ENCODE results near the gene A1CF.
A peak's percentile ranks its signal among the peaks of the same experiment; 100 is the strongest.
"Not testable (repeated sequence)": the region's sequence is repeated elsewhere in the genome, so short reads cannot be mapped to it uniquely, and the experiment has no call there.

The A1CF gene

DNA sequence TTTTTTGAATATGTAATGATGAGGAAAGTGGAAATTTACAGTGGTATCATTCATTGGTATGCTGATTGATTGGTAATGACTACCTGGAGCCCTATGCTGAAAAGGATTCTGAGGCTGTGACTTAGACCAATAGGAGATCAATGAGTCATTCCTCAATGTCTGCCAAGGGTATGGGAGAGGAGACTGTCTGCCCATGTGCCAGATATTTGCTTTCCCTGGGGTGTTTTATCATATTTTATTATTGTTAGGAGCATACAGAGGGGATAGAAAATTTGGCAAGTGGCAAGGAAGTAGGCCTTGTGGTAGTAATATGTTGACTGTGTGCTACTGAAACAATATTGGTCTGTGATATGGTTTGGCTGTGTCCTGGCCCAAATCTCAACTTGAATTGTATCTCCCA lies 90.9 kb downstream of the A1CF start:
- TF ChIP-seq, protein P1, sequence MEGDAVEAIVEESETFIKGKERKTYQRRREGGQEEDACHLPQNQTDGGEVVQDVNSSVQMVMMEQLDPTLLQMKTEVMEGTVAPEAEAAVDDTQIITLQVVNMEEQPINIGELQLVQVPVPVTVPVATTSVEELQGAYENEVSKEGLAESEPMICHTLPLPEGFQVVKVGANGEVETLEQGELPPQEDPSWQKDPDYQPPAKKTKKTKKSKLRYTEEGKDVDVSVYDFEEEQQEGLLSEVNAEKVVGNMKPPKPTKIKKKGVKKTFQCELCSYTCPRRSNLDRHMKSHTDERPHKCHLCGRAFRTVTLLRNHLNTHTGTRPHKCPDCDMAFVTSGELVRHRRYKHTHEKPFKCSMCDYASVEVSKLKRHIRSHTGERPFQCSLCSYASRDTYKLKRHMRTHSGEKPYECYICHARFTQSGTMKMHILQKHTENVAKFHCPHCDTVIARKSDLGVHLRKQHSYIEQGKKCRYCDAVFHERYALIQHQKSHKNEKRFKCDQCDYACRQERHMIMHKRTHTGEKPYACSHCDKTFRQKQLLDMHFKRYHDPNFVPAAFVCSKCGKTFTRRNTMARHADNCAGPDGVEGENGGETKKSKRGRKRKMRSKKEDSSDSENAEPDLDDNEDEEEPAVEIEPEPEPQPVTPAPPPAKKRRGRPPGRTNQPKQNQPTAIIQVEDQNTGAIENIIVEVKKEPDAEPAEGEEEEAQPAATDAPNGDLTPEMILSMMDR (IDR thresholded peaks at IDR 0.05; ENCODE audit: low read depth, low read length, missing control alignments), result no peak
- DNase-seq (ENCODE audit: low read depth), result no peak
- H3K4me3 ChIP-seq (ENCODE audit: low read depth, low read length), result no peak overlapping the region

DNA sequence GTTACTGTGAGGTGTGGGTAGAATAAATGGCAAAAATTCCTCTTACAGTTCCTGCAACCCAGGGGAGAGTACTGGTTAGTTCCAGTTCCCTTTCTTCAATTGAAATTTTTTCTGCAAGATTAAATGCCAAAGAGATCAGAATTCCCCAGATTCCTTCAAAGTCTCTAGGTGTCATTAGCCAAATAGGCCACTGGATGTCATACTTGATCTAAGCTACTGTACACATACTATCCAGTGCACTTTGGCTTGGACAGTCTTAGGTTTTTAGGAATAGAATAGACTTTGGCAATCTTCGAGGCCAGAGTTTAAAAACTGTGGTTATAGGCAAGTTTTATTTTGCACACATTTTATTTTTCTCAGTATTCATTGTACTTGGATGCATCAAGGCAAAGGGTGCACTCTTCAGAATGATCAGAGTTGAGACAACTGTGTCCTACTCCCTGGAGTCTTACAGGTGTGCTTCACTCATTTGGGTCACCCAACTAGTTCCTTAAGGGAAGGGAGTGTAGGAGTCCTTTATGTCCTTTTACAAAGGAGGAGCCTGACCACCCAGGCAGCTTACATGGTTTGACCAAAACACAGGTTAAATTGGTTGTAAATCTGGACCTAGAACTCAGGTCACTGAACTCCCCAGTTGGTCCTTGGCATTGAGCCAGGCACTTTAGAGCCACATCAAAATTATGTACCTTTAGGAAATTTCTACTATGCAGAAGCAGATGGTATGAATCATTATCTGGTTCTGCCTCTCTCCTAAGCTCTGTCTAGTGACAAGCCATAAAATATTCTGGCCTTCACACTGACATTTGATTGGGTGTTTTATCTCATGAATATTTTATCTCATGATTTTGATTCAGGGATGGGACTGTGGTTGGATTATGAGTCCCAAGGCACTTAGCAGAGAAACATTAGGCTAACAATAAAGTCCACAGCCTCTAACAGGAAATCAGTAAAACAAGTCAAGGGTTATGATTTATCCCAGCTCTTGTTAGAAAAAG lies 96.2 kb downstream of the A1CF start:
- no peak overlapping the region for H3K4me3 ChIP-seq (ENCODE audit: low read depth, low read length)
- TF ChIP-seq, protein P1 (IDR thresholded peaks at IDR 0.05; ENCODE audit: low read depth, low read length, missing control alignments), result peak; percentile 36
- DNase-seq (ENCODE audit: low read depth), result no peak

DNA sequence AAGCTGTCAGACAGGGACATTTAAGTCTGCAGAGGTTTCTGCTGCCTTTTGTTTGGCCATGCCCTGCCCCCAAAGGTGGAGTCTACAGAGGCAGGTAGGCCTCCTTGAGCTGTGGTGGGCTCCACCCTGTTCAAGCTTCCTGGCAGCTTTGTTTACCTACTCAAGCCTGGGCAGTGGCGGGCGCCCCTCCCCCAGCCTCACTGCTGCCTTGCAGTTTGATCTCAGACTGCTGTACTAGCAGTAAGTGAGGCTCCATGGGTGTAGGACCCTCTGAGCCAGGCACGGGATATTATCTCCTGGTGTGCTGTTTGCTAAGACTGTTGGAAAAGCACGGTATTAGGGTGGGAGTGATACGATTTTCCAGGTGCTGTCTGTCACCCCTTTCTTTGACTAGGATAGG lies 97.5 kb downstream of the A1CF start:
- H3K4me3 ChIP-seq (ENCODE audit: low read depth, low read length); DNase-seq (ENCODE audit: low read depth): not testable (repeated sequence)

DNA sequence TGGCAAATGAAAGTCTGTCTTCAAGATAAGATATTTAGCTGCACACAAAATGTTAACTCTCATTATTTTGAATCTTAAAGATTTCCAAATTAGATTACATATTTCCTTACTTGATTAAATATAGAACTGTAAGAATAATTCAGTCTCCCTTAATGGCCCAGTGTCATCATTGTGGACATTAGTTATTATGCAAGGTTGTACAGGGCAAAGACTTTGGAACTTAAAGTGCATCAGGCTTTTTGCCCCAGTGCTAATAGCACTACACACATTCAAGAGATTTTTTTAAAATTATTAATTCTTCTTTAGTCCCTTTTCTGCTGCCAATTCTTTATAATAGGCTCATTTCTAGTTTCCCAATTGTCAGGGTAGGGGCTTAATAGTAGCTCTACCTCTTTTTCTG lies 103.4 kb downstream of the A1CF start:
- DNase-seq (ENCODE audit: low read depth); H3K4me3 ChIP-seq (ENCODE audit: low read depth, low read length): not testable (repeated sequence)

DNA sequence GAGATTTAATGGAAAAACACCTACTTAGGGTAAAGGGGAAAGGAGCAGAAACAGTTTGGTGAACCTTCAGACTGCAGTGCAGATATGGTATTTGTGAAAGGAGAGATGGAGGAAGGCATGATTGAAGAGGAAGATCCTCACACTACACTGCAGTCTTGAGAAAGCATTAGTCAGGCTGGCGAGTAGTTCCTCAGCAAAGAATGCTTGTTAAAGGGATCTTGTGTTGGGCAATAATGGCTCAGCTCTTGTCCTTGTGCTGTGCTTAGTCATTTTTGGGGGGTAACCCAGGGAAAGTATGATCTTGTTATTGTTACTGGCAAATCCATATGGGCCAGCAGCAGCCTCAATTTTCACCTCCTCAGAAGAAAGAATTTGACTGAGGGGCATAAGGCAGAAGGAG lies 105.4 kb downstream of the A1CF start:
- not testable (repeated sequence) for H3K4me3 ChIP-seq (ENCODE audit: low read depth, low read length); DNase-seq (ENCODE audit: low read depth)

DNA sequence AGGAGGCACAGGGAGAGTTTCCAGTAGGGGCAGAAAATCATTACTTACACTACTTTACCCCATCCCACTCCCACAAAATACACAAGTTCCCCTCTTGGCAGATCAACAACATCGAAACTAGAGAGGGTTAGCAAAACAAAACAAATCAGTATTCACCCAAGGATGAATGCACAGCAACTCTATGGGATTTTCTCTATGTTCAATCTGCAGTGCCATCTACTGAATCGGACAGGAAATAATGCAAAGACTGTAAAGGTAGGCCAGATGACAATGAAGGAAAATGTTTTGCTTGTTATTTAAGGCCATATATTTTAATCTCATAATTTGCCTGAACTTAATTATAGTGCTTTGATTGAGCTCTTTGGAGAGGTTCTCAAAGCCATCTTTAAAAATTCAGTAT lies 110.6 kb downstream of the A1CF start:
- not testable (repeated sequence) for DNase-seq (ENCODE audit: low read depth); H3K4me3 ChIP-seq (ENCODE audit: low read depth, low read length)

DNA sequence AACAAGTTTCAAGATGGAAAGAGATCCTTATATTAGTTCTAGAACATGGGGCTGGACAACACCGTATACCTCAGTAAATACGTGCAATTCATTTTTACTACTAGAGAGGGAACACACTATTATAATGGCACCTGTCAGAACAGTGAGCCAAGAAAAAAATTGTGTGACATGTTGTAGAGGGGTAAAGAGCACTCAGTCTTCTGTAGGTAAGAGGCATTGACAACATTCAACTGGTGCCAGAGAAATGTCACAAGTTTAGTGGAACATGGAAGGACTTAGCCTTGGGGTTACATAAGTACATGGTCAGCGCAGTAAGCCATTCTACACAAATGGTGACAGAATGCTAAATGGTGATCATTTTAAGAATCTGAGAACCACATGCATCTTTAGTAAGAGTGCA lies 113.4 kb downstream of the A1CF start:
- DNase-seq (ENCODE audit: low read depth); H3K4me3 ChIP-seq (ENCODE audit: low read depth, low read length): not testable (repeated sequence)

DNA sequence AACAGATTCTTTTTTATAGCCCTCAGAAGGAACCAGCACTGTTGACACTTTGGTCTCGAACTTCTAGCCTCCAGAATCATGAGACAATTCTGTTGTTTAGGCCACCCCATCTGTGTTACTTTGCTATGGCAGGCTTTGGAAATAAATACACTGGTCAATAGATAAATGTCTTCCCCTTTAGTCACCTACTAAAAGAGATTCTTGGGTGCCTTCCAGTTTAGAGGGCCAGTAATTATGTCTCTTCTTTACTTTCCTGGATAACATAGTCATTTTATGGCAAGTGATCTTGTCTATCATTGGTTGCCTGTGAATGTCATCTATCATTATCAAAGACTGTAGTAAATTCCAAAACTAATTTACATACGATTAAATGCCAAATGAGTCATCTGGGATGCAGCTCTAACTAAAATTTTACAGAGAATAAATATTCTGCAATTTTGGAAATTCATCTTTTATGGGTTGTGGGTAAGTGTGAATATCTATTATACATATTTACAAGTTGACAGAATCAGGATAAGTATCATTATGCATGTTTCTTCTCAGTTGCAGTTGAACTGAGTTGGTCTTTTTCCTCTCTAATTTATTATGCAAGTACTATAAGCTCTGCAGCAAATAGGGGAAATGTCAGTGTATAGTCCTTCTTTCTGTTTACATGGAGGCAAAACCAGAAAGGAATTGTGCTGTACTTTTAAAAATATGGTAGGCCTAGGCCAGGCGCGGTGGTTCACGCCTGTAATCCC lies 118.5 kb downstream of the A1CF start:
- not testable (repeated sequence) for H3K4me3 ChIP-seq (ENCODE audit: low read depth, low read length); DNase-seq (ENCODE audit: low read depth)
